Loucy (cell line): Measurements from ENCODE around the gene AMACR.

Source experiments
- H2AFZ ChIP-seq: fragments of 200-600 bp; sonication (generic); 2 replicates; pipeline ENCODE4 v1.6.0; 2016; ENCODE audit warnings: antibody characterized with exemption, mild to moderate bottlenecking, low read length, moderate library complexity
- H3F3A ChIP-seq: fragments of 200-600 bp; 2 replicates; pipeline ENCODE4 v1.6.0; 2016; ENCODE audit warnings: antibody characterized with exemption, low read depth, mild to moderate bottlenecking
- H3K27me3 ChIP-seq: fragments of 200-600 bp; sonication (generic); 2 replicates; pipeline ENCODE4 v1.6.1; 2014; ENCODE audit warnings: low read length, mild to moderate bottlenecking; ENCODE audit not compliant: insufficient read depth, poor library complexity, severe bottlenecking
- H3K36me3 ChIP-seq: fragments of 200-600 bp; sonication (generic); 2 replicates; pipeline ENCODE4 v1.6.1; 2016; ENCODE audit warnings: low read length; ENCODE audit not compliant: insufficient read depth
- H3K4me1 ChIP-seq: fragments of 200-600 bp; sonication (generic); 2 replicates; pipeline ENCODE4 v1.5.1; 2014; ENCODE audit warnings: low read length, mild to moderate bottlenecking; ENCODE audit not compliant: insufficient read depth, poor library complexity, severe bottlenecking
- H3K4me2 ChIP-seq: fragments of 200-600 bp; sonication (generic); 2 replicates; pipeline ENCODE4 v1.6.0; 2014; ENCODE audit warnings: antibody characterized with exemption, low read length, low read depth, mild to moderate bottlenecking; ENCODE audit not compliant: poor library complexity, severe bottlenecking
- H3K4me3 ChIP-seq: fragments of 200-600 bp; sonication (generic); 2 replicates; pipeline ENCODE4 v1.5.1; 2014; ENCODE audit warnings: low read length, mild to moderate bottlenecking, mixed read lengths; ENCODE audit not compliant: poor library complexity, severe bottlenecking
- H3K79me2 ChIP-seq: fragments of 200-600 bp; sonication (generic); 2 replicates; pipeline ENCODE4 v1.6.1; 2014; ENCODE audit warnings: low read length; ENCODE audit not compliant: insufficient read depth
- H3K9ac ChIP-seq: fragments of 200-600 bp; sonication (generic); 2 replicates; pipeline ENCODE4 v1.6.0; 2014; ENCODE audit warnings: mild to moderate bottlenecking, low read depth, low read length, moderate library complexity; ENCODE audit not compliant: poor library complexity, severe bottlenecking
- H3K9me2 ChIP-seq: fragments of 200-600 bp; sonication (generic); replicated peaks from 2 replicates; pipeline ENCODE4 v1.6.1; 2016; ENCODE audit warnings: low read depth, low read length, mixed read lengths
- H3K9me3 ChIP-seq: fragments of 200-600 bp; sonication (generic); 2 replicates; pipeline ENCODE4 v1.6.1; 2014; ENCODE audit warnings: mild to moderate bottlenecking, antibody characterized with exemption, low read length, low read depth; ENCODE audit not compliant: insufficient read depth
- H4K20me1 ChIP-seq: fragments of 200-600 bp; sonication (generic); 2 replicates; pipeline ENCODE4 v1.6.0; 2014; ENCODE audit warnings: antibody characterized with exemption, low read length, mild to moderate bottlenecking; ENCODE audit not compliant: insufficient read depth, poor library complexity, severe bottlenecking
- EZH2phosphoT487 ChIP-seq: fragments of 200-600 bp; IDR thresholded peaks from 2 replicates; pipeline ENCODE4 v1.6.1; 2018; ENCODE audit warnings: antibody characterized with exemption, mild to moderate bottlenecking, moderate library complexity, borderline replicate concordance
- TF ChIP-seq, protein P1 (sequence below): fragments of 200-600 bp; sonication (generic); conservative IDR thresholded peaks from 2 replicates; pipeline ENCODE4 v1.5.1; 2014; ENCODE audit warnings: mild to moderate bottlenecking, antibody characterized with exemption, low read length

AMACR gene

DNA sequence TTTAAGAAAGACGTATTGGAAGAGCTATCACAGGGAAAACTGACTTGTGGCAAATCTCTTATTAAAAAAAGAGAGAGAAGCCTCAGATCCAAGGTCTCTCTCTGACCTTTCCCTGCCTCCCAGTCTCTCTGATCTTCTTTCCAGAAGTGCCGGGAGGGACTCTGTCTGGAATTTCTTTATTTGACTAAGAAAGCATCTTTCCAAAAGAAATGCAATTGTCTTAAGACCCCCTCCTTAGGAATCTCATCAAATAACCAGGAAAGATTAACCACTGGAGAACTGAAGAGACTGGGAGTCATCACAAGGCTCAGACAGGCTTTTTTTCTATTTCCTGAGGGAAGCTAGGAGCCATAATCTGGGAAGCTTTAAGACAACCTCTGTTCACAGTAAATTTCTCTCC, 30.5 kb upstream of the AMACR start:
- TF ChIP-seq EZH2phosphoT487 = no peak
- TF ChIP-seq, protein P1, sequence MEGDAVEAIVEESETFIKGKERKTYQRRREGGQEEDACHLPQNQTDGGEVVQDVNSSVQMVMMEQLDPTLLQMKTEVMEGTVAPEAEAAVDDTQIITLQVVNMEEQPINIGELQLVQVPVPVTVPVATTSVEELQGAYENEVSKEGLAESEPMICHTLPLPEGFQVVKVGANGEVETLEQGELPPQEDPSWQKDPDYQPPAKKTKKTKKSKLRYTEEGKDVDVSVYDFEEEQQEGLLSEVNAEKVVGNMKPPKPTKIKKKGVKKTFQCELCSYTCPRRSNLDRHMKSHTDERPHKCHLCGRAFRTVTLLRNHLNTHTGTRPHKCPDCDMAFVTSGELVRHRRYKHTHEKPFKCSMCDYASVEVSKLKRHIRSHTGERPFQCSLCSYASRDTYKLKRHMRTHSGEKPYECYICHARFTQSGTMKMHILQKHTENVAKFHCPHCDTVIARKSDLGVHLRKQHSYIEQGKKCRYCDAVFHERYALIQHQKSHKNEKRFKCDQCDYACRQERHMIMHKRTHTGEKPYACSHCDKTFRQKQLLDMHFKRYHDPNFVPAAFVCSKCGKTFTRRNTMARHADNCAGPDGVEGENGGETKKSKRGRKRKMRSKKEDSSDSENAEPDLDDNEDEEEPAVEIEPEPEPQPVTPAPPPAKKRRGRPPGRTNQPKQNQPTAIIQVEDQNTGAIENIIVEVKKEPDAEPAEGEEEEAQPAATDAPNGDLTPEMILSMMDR = no peak
- H3K36me3 ChIP-seq = peaks cover 19% of the 10 kb centered on the region; the same call in 1 of the 2 replicates
- H4K20me1 ChIP-seq = no peaks in the 10 kb centered on the region
- H2AFZ ChIP-seq = no peak overlapping the region
- H3K4me2 ChIP-seq = no peak overlapping the region
- no peaks in the 10 kb centered on the region for H3K9me3 ChIP-seq
- no peaks in the 10 kb centered on the region for H3K27me3 ChIP-seq
- H3K9ac ChIP-seq = no peak overlapping the region
- H3K4me3 ChIP-seq = no peak overlapping the region
- no peaks in the 10 kb centered on the region for H3K9me2 ChIP-seq
- no peaks in the 10 kb centered on the region for H3F3A ChIP-seq
- no peaks in the 10 kb centered on the region for H3K4me1 ChIP-seq
- H3K79me2 ChIP-seq = no peaks in the 10 kb centered on the region

DNA sequence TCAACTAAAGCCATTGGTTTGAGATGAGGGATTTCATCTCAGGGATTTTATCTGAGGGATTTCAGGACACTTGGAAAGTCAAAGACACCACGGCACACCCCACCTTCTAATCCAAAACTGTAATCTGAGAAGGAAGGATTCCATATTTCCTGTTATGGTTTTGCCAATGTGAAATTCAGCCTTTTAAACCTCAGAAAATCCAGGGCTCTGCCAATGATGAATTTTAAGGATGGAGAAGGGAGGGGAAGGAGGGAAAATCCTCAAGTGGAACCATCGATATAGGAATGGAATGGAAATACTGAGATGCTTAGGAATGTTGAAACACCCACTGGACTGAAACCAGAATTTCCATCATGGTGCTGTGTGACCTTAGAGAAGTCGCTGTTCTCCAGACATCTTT, 29.9 kb upstream of the AMACR start:
- TF ChIP-seq EZH2phosphoT487 = no peak
- TF ChIP-seq, protein P1 = no peak
- Histone ChIP-seq H4K20me1 (no peaks in the 10 kb centered on the region), H3K4me3 (no peak overlapping the region), H3K9me2 (no peaks in the 10 kb centered on the region), H3K36me3 (peaks cover 22% of the 10 kb centered on the region; the same call in 1 of the 2 replicates), H3K4me1 (no peaks in the 10 kb centered on the region), H3F3A (no peaks in the 10 kb centered on the region), H3K27me3 (no peaks in the 10 kb centered on the region), H3K79me2 (no peaks in the 10 kb centered on the region), H3K9ac (no peak overlapping the region), H3K9me3 (no peaks in the 10 kb centered on the region), H3K4me2 (no peak overlapping the region), H2AFZ (no peak overlapping the region)

DNA sequence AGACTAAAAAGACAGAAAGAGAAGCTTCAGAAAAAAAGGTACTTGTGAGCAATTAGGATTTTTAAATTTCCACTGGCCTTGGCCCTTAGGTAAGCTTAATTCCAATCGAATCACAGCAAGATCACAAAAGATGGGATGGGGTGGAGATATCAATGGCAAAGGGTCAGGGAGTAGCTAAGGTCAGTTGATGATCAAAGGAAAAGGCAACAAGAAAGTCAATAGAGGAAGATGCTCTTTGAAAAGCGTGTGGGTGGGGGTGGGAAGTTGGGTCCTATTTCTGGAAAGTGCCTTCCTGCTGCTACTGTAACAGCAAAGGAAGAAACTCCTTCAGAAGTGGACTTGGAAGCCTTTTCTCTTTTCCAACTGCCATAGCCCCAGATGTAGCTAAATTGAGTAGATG, 27.9 kb upstream of the AMACR start:
- Histone ChIP-seq H3K4me3 (no peak overlapping the region), H3F3A (no peaks in the 10 kb centered on the region), H3K79me2 (no peaks in the 10 kb centered on the region), H3K9ac (no peak overlapping the region), H3K4me2 (no peak overlapping the region), H3K4me1 (no peaks in the 10 kb centered on the region), H3K27me3 (no peaks in the 10 kb centered on the region), H4K20me1 (no peaks in the 10 kb centered on the region), H3K9me3 (no peaks in the 10 kb centered on the region), H3K9me2 (no peaks in the 10 kb centered on the region), H2AFZ (no peak overlapping the region), H3K36me3 (peaks cover 22% of the 10 kb centered on the region; the same call in 1 of the 2 replicates)
- TF ChIP-seq EZH2phosphoT487 = no peak
